Erythroblast (primary cell): ENCODE data around the gene GRM8.

ENCODE experiments used
- GATA1 ChIP-seq: IDR thresholded peaks from 2 replicates; pipeline ENCODE4 v1.6.1; 2011; ENCODE audit warnings: low read depth, mild to moderate bottlenecking, control low read depth, low read length, moderate library complexity
- POLR2A ChIP-seq: IDR thresholded peaks from 2 replicates; pipeline ENCODE4 v1.6.1; 2011; ENCODE audit warnings: mild to moderate bottlenecking, low read length

- no peak for TF ChIP-seq POLR2A
- no peak for TF ChIP-seq GATA1
Measured at GRCh38 chr7:126398851-126399529, 853.8 kb downstream of the GRM8 start.
